Activated T-cell treated with anti-CD3 and anti-CD28 coated beads for 4 hours (primary cell): ENCODE results near the gene RNF144A.

Experiments
- DNase-seq: peaks from one replicate; pipeline ENCODE4 v3.0.0-alpha.2; 2020

Gene RNF144A

GRCh38 chr2:7010391-7011054, 93.3 kb downstream of the RNF144A start:
- no peak for DNase-seq

- DNase-seq, result no peak
These were observed 94.3 kb downstream of the RNF144A start for GRCh38 chr2:7011356-7012083.

- no peak for DNase-seq
These were observed 95.0 kb downstream of the RNF144A start for GRCh38 chr2:7012141-7012764.

GRCh38 chr2:7013471-7014160, 96.4 kb downstream of the RNF144A start:
- DNase-seq, result no peak

DNA sequence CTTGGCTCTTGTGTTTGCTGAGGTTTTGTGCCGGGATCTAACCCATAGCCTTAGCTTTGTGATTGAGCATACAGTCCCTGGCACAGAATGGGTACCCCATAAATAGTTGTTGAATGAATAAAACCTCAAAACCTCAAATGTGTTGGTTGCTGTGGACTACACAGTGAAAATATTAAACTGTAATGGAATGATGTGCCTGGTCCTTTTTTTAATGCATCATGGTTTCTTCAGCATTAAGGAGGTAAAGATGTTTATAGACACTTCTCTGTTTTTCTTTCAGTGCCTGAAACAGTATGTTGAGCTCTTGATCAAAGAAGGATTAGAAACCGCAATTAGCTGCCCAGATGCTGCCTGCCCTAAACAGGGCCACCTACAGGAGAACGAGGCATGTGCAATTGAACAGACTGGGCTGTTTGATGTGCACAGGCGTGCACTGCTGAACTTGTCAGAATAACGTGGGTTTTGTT, 97.0 kb downstream of the RNF144A start:
- DNase-seq, result no peak

- no peak for DNase-seq
These were observed 98.1 kb downstream of the RNF144A start for GRCh38 chr2:7015007-7015950.

- no peak for DNase-seq
These were observed 98.9 kb downstream of the RNF144A start for GRCh38 chr2:7016148-7016547.

GRCh38 chr2:7016601-7017211, 99.5 kb downstream of the RNF144A start:
- no peak for DNase-seq

DNA sequence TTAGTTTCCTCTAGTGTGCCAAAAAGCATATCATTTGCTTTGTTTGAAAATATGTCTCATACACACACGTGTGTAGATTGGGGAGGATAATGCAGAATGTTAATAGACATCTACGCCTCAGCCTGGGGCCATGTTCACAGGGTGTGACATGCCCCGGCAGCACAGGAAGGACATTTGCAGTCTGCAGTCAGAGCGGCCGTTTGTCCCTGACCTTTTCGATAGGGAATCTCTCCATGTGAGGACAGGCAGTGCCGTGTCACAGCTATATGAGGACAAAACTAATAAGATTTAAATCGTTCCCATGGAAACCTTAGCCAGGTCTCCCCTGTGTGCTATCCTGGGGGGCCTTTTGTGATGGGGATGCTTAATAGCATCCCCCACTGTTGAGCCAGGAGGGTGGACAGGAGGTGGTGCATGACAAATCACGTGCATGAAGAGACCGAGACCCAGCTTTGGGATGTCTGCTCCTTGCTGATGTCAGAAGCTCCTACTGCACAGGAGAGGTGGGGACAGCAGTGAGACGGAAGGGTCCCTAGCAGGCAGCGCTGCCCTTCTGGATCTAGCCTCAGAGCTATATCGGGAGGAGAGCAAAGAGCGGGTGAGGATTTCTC, 100.6 kb downstream of the RNF144A start:
- no peak for DNase-seq

- DNase-seq, result no peak
These were observed 101.1 kb downstream of the RNF144A start for GRCh38 chr2:7018282-7018701.

- DNase-seq, result no peak
These were observed 101.6 kb downstream of the RNF144A start for GRCh38 chr2:7018767-7019166.

- no peak for DNase-seq
These were observed 102.0 kb downstream of the RNF144A start for GRCh38 chr2:7019191-7019590.

- DNase-seq, result no peak
These were observed 102.8 kb downstream of the RNF144A start for GRCh38 chr2:7020059-7020458.

GRCh38 chr2:7020468-7020867, 103.3 kb downstream of the RNF144A start:
- DNase-seq, result no peak

DNA sequence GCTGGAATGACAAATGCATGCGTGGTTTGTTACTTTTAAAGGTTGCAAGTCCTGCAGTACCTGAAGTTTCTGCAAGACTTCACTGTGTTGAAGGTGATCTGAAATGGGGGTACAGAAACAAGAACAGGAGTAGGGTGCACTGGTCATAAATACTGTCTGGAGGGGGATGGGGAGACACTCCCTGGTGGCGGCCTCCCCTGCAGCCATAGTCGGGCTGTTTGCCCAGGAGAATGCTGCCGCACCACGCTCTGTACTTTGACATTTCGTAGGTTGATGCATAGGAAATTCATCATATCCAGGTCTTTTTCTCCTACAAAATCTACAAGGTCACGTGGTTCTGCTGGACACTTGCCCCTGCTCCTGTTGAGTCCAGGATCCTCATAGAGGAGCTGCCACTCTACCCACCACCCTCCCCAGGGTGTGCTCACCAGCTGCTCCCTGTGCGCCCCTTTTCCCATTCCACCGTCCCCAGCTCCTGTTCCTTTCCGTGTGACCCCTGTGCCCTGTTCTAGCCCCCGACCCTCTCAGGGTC, 103.8 kb downstream of the RNF144A start:
- DNase-seq, result no peak

DNA sequence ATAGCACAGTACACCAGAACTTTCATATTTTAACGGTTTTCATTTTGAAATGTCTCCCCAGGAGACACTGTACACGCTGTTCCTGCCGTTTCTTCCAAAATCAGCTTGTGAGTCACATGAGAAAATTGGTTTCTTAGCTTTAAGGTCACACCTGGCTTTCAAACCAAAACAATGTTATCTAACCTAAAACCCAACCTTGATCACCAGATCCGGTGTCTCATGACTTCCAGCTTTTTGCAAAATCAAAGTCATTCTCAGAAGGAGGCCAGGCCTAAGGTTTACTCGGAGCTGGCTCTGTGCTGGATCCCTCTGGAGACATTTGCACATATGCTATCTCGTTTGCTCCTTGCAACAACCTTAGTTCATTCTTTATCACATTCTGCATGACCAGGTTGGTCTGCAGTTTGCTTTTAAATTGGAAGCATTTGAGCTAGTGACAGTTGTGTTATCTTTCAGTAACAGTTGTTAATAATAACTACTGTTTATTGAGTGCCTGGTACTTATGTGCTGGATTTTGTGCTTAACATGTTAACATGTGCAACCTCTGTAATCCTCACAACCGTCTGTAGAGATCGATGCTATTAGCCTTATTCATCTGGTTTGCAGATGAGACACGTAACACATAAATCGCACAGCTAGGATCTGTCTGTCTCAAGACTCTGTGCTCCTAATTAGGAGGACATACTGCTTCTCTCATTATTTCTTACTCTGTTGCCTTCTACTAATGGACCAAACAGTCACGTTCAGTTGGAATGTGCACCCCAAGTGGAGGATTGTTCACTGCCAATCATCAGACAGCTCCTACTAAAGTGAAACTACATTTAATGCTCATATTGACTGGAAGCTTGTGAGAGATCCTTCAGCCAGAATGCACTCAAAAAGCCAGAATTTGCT, 105.5 kb downstream of the RNF144A start:
- DNase-seq, result no peak

GRCh38 chr2:7023542-7023941, 106.3 kb downstream of the RNF144A start:
- DNase-seq, result no peak

- no peak for DNase-seq
These were observed 107.0 kb downstream of the RNF144A start for GRCh38 chr2:7024261-7024660.

GRCh38 chr2:7025082-7025481, 107.9 kb downstream of the RNF144A start:
- no peak for DNase-seq

GRCh38 chr2:7026742-7027141, 109.5 kb downstream of the RNF144A start:
- DNase-seq, result no peak
